ENCODE data around the gene GZF1. TPM values are rescaled to one million over a fixed set of nuclear protein-coding genes. Genes with fewer than 3 reads are reported as not detected.

Gene GZF1
- total RNA-seq, 1 donor from 2014 or later = 12.9 TPM

DNA sequence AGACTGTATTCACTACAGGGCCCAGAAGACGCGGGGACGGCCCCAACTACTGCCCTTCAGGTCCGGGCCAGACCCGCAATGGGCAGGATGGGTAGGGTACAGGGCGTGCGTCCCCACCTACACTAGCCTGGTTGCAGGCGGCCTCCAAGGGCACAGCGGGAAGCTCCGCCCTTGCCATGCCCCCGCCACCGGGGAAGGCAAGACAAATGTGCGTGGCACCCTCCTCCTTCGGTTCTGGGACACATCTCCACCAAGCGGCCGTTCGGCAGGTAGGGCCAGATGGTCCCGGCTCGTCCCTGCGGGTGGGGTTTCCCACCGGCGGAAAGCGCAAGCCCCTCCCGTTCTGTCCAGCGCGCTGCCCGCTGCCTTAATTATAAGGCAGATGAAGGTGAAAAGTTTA lies 5.8 kb upstream of the GZF1 start:
- Mint-ChIP-seq H3K4me1 (peaks cover 22% of the 10 kb centered on the region), H3K27me3 (ENCODE audit: insufficient read depth, low read depth) (peaks cover 7% of the 10 kb centered on the region), H3K9me3 (no peaks in the 10 kb centered on the region), H3K27ac (no peak overlapping the region), H3K4me3 (no peak overlapping the region), H3K36me3 (peaks cover 3% of the 10 kb centered on the region)
- H2AFZ ChIP-seq (replicated peaks) = no peak overlapping the region
- H3K9ac ChIP-seq = no peak overlapping the region
- no peaks in the 10 kb centered on the region for H3K36me3 ChIP-seq
- H3K4me1 ChIP-seq = peaks cover 24% of the 10 kb centered on the region
- no peaks in the 10 kb centered on the region for H3K27me3 ChIP-seq
- no peak overlapping the region for H3K27ac ChIP-seq
- no peak overlapping the region for H3K4me3 ChIP-seq
- peaks cover 33% of the 10 kb centered on the region for H3K79me2 ChIP-seq (ENCODE audit: low read depth)
- H3F3A ChIP-seq (ENCODE audit: low read depth) = peaks cover 33% of the 10 kb centered on the region
- H3K9me3 ChIP-seq (ENCODE audit: low read depth) = no peaks in the 10 kb centered on the region
- DNase-seq (ENCODE audit: low spot score) = peak; percentile 50
- H4K20me1 ChIP-seq (ENCODE audit: low read depth) = peaks cover 21% of the 10 kb centered on the region
- no peak for TF ChIP-seq EZH2phosphoT487 (IDR thresholded peaks at IDR 0.05)
- no peak for TF ChIP-seq EZH2 (IDR thresholded peaks at IDR 0.05)
- TF ChIP-seq, protein P1, sequence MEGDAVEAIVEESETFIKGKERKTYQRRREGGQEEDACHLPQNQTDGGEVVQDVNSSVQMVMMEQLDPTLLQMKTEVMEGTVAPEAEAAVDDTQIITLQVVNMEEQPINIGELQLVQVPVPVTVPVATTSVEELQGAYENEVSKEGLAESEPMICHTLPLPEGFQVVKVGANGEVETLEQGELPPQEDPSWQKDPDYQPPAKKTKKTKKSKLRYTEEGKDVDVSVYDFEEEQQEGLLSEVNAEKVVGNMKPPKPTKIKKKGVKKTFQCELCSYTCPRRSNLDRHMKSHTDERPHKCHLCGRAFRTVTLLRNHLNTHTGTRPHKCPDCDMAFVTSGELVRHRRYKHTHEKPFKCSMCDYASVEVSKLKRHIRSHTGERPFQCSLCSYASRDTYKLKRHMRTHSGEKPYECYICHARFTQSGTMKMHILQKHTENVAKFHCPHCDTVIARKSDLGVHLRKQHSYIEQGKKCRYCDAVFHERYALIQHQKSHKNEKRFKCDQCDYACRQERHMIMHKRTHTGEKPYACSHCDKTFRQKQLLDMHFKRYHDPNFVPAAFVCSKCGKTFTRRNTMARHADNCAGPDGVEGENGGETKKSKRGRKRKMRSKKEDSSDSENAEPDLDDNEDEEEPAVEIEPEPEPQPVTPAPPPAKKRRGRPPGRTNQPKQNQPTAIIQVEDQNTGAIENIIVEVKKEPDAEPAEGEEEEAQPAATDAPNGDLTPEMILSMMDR (IDR thresholded peaks at IDR 0.05) = peak; percentile 13
- H3K4me2 ChIP-seq = peak overlapping the region; percentile 88

DNA sequence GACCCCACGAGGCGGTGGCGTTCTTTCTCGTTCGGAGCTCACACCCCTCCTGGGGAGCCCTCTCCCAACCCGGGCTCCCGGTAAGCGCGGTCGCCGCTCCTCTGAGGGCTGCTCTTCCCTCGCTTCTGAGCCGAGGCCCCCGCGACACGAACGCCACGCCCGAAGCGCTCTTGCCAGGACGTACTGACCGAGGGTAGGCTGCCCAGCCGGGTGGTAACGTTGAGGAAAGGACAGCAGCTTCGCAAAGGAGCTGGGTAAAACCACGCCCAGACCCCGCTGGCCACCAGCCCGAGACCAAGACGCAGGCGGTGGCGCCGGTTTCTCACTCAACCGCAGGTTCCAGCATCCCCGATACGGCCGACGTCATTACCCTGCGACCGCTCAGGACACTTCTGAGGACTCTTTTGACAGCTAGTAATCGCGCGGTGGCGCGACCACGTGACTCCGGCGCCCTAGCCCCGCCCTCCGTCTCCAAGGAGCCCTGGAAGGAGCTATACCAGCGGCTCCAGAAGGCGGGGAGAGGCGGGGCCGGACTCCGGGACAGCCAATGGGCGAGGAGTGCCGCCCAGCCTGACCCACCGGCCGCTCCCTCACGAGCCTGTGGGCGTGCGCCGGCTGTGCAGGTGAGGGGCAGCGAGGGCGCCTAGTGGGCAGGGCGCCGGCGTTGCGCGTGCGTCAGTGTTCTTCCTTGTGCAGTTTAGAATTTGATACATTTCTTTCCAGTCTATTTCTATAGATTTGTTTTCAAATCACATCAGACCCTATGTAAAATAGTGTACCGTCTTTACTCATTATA lies 4.0 kb upstream of the GZF1 start:
- peak overlapping the region; percentile 89 for H3K4me3 Mint-ChIP-seq
- H3K36me3 ChIP-seq = no peaks in the 10 kb centered on the region
- DNase-seq (ENCODE audit: low spot score) = peak; percentile 100
- H3K27me3 ChIP-seq = no peaks in the 10 kb centered on the region
- no peaks in the 10 kb centered on the region for H3K9me3 ChIP-seq (ENCODE audit: low read depth)
- peaks cover 17% of the 10 kb centered on the region for H3K4me1 ChIP-seq
- peaks cover 12% of the 10 kb centered on the region for H4K20me1 ChIP-seq (ENCODE audit: low read depth)
- peak overlapping the region; percentile 26 for H2AFZ ChIP-seq (replicated peaks)
- H3K27me3 Mint-ChIP-seq (ENCODE audit: insufficient read depth, low read depth) = peaks cover 4% of the 10 kb centered on the region
- H3K27ac ChIP-seq = peak overlapping the region; percentile 82
- no peaks in the 10 kb centered on the region for H3K9me3 Mint-ChIP-seq
- no peak overlapping the region for H3K27ac Mint-ChIP-seq
- H3K4me2 ChIP-seq = peak overlapping the region; percentile 88
- peaks cover 3% of the 10 kb centered on the region for H3K36me3 Mint-ChIP-seq
- H3F3A ChIP-seq (ENCODE audit: low read depth) = peaks cover 32% of the 10 kb centered on the region
- H3K4me1 Mint-ChIP-seq = peaks cover 15% of the 10 kb centered on the region
- no peak for TF ChIP-seq EZH2phosphoT487 (IDR thresholded peaks at IDR 0.05)
- TF ChIP-seq, protein P1 (IDR thresholded peaks at IDR 0.05) = peak; percentile 5
- H3K4me3 ChIP-seq = peak overlapping the region; percentile 62
- H3K79me2 ChIP-seq (ENCODE audit: low read depth) = peaks cover 22% of the 10 kb centered on the region
- peak overlapping the region; percentile 38 for H3K9ac ChIP-seq

DNA sequence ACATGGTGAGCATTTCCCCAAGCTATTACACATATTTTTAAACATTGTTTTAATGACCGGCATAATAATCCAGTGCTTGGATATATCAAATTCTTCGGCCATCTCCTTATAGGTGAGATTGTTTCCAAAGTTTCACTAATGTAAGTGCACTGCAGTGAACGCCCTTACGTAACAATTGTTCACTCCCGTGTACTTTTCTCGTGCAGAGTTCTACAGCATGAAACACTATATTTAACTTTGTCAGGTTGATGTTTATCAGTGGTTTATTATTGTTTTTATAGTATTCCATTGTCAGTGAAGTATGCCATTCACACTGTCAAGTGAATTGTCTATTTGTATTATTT lies 3.4 kb upstream of the GZF1 start:
- H3K36me3 ChIP-seq = no peaks in the 10 kb centered on the region
- H3K9ac ChIP-seq = no peak overlapping the region
- peak overlapping the region; percentile 43 for H3K4me3 ChIP-seq
- H2AFZ ChIP-seq (replicated peaks) = peak overlapping the region; percentile 20
- no peak for TF ChIP-seq EZH2phosphoT487 (IDR thresholded peaks at IDR 0.05)
- TF ChIP-seq, protein P1 (IDR thresholded peaks at IDR 0.05) = no peak
- no peak for TF ChIP-seq EZH2 (IDR thresholded peaks at IDR 0.05)
- H3K4me1 Mint-ChIP-seq = peaks cover 20% of the 10 kb centered on the region
- H3K27me3 ChIP-seq = no peaks in the 10 kb centered on the region
- no peak for DNase-seq (ENCODE audit: low spot score)
- H3K36me3 Mint-ChIP-seq = peaks cover 3% of the 10 kb centered on the region
- no peak overlapping the region for H3K27ac Mint-ChIP-seq
- peaks cover 22% of the 10 kb centered on the region for H3K79me2 ChIP-seq (ENCODE audit: low read depth)
- peaks cover 22% of the 10 kb centered on the region for H3K4me1 ChIP-seq
- H3K4me3 Mint-ChIP-seq = peak overlapping the region; percentile 80
- no peaks in the 10 kb centered on the region for H3K9me3 Mint-ChIP-seq
- H3K4me2 ChIP-seq = peak overlapping the region; percentile 74
- no peak overlapping the region for H3K27ac ChIP-seq
- H3F3A ChIP-seq (ENCODE audit: low read depth) = peaks cover 32% of the 10 kb centered on the region
- H3K9me3 ChIP-seq (ENCODE audit: low read depth) = no peaks in the 10 kb centered on the region
- H4K20me1 ChIP-seq (ENCODE audit: low read depth) = peaks cover 13% of the 10 kb centered on the region
- H3K27me3 Mint-ChIP-seq (ENCODE audit: insufficient read depth, low read depth) = peaks cover 4% of the 10 kb centered on the region

All from neural progenitor cell (in vitro differentiated cells).